Astrocyte (in vitro differentiated cells and primary cell): ENCODE measurements around the gene GLIS2.

Experiments
- EZH2 ChIP-seq: IDR thresholded peaks from 2 replicates; pipeline ENCODE4 v1.6.1; 2012; ENCODE audit warnings: mild to moderate bottlenecking, low read length, inconsistent platforms; ENCODE audit not compliant: insufficient read depth
- TF ChIP-seq, protein P1 (sequence below): IDR thresholded peaks from 2 replicates; pipeline ENCODE4 v1.5.1; 2011; ENCODE audit warnings: low read depth, mild to moderate bottlenecking, inconsistent platforms, low read length, moderate library complexity; ENCODE audit not compliant: insufficient read depth

DNA sequence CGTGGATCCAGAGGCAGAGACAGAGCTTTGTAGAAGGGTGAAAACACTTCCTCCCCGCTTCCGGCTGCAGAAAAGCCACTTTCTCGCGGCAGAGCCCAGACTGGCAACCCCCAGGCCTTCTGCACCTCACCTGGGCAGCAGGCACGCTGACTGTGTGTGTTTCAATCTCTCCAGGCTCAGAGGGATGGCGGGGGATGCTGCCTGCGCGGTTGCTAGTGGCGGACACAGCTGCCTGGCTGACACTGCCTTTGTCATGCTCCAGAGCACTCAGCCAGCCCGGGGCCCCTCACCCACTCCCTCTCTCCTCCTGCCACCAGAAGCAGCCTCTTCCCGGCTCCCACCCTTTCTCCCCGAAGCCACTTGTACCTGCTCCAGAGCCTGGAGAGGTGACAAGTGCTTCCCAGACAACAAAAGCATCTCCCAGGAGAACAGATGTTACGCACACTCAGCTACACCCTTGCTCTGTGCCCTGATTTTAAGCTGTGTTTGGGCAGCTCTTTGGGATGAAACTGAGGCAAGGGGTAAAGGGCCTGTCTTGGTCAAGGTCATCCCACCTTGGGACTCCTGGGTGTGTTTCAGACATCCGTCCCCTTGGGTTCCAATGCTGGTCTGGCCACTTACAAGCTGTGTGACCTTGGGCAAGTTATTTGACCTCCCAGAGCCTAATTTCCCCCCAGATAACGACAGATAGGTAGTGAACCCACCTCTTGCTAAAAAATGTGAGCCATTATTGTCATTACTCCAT, 9.2 kb upstream of the GLIS2 start:
- TF ChIP-seq, protein P1, sequence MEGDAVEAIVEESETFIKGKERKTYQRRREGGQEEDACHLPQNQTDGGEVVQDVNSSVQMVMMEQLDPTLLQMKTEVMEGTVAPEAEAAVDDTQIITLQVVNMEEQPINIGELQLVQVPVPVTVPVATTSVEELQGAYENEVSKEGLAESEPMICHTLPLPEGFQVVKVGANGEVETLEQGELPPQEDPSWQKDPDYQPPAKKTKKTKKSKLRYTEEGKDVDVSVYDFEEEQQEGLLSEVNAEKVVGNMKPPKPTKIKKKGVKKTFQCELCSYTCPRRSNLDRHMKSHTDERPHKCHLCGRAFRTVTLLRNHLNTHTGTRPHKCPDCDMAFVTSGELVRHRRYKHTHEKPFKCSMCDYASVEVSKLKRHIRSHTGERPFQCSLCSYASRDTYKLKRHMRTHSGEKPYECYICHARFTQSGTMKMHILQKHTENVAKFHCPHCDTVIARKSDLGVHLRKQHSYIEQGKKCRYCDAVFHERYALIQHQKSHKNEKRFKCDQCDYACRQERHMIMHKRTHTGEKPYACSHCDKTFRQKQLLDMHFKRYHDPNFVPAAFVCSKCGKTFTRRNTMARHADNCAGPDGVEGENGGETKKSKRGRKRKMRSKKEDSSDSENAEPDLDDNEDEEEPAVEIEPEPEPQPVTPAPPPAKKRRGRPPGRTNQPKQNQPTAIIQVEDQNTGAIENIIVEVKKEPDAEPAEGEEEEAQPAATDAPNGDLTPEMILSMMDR = no peak
- no peak for TF ChIP-seq EZH2
